SK-N-SH (cell line): Measurements from ENCODE around the gene NME9. TPM values are rescaled to one million over a fixed set of nuclear protein-coding genes. Genes with fewer than 3 reads are reported as not detected.

ENCODE experiments used
- CTCF ChIA-PET: fragments of 300-600, 350-600 bp; formaldehyde crosslinking; extraction: SDS; loops from one replicate; lab custom pipeline; 2021; lab: Yijun Ruan, JAX
- POLR2A ChIA-PET: fragments of 350-600 bp; sonication (Branson Sonifier 250); formaldehyde crosslinking; extraction: SDS; loops from one replicate; lab custom pipeline; 2020; ENCODE audit warnings: antibody characterized with exemption, inconsistent platforms; lab: Yijun Ruan, JAX
- DNase-seq: peaks from one replicate; pipeline ENCODE4 v3.0.0; 2012
- H2AFZ ChIP-seq: fragments of 200-600 bp; sonication (generic); 2 replicates; pipeline ENCODE4 v1.8.1; 2016; ENCODE audit warnings: antibody characterized with exemption, mild to moderate bottlenecking, low read depth
- H3F3A ChIP-seq: fragments of 200-600 bp; sonication (generic); replicated peaks from 2 replicates; pipeline ENCODE3; 2016; ENCODE audit warnings: antibody characterized with exemption, mild to moderate bottlenecking; ENCODE audit not compliant: insufficient read depth
- H3K27ac ChIP-seq, 2 experiments: fragments of 200-500 bp in 1 of 2; fragments of 200-600 bp in 1 of 2; sonication (Bioruptor generic) in 1 of 2; sonication (generic), shearing (Covaris generic) in 1 of 2; 2 replicates each; pipeline versions ENCODE4 v1.5.1 to v1.6.1; 2014 to 2016; ENCODE audit warnings: low read depth in 2 of 2, inconsistent platforms in 1 of 2, low read length in 1 of 2, mild to moderate bottlenecking in 1 of 2, mixed read lengths in 1 of 2
- H3K27me3 ChIP-seq: fragments of 200-600 bp; sonication (generic), shearing (Covaris generic); 2 replicates; pipeline ENCODE4 v1.6.1; 2016; ENCODE audit warnings: mixed run types; ENCODE audit not compliant: insufficient read depth
- H3K36me3 ChIP-seq, 2 experiments: fragments of 200-500 bp in 1 of 2; fragments of 200-600 bp in 1 of 2; sonication (Bioruptor generic) in 1 of 2; sonication (generic) in 1 of 2; replicated peaks in 1 of 2; 2 replicates each; pipeline versions ENCODE3 to v1.5.1; 2014 to 2016; ENCODE audit warnings: low read length in 1 of 2, mild to moderate bottlenecking in 1 of 2; ENCODE audit not compliant: insufficient read depth in 2 of 2, control insufficient read depth in 1 of 2
- H3K4me1 ChIP-seq, 2 experiments: fragments of 200-500 bp in 1 of 2; fragments of 200-600 bp in 1 of 2; sonication (Bioruptor generic) in 1 of 2; sonication (generic), shearing (Covaris generic) in 1 of 2; 2 replicates each; pipeline versions ENCODE4 v1.5.1 to v1.6.1; 2014 to 2016; ENCODE audit warnings: low read depth in 1 of 2, low read length in 1 of 2, mixed run types in 1 of 2; ENCODE audit not compliant: insufficient read depth in 2 of 2, control insufficient read depth in 1 of 2
- H3K4me2 ChIP-seq: fragments of 200-600 bp; sonication (generic), shearing (Covaris generic); 2 replicates; pipeline ENCODE4 v1.6.1; 2017; ENCODE audit warnings: mixed run types
- H3K4me3 ChIP-seq, 2 experiments: fragments of 200-500 bp in 1 of 2; fragments of 200-600 bp in 1 of 2; sonication (Bioruptor generic) in 1 of 2; sonication (generic), shearing (Covaris generic) in 1 of 2; 2 replicates each; pipeline versions ENCODE4 v1.5.1 to v1.8.1; 2014 to 2016; ENCODE audit warnings: low read depth in 2 of 2, inconsistent platforms in 1 of 2, low read length in 1 of 2, mild to moderate bottlenecking in 1 of 2, mixed read lengths in 1 of 2, moderate library complexity in 1 of 2
- H3K79me2 ChIP-seq: fragments of 200-600 bp; sonication (generic); 2 replicates; pipeline ENCODE4 v1.8.1; 2017; ENCODE audit warnings: mild to moderate bottlenecking; ENCODE audit not compliant: insufficient read depth
- H3K9ac ChIP-seq: fragments of 200-600 bp; sonication (generic); 2 replicates; pipeline ENCODE4 v1.6.1; 2017; ENCODE audit warnings: mixed run types
- H3K9me2 ChIP-seq: fragments of 200-600 bp; sonication (generic); 2 replicates; pipeline ENCODE4 v1.6.1; 2017; ENCODE audit warnings: mixed run types
- H3K9me3 ChIP-seq: fragments of 200-600 bp; sonication (generic); 2 replicates; pipeline ENCODE4 v1.6.1; 2017; ENCODE audit warnings: mixed run types, mild to moderate bottlenecking, moderate library complexity
- H4K20me1 ChIP-seq: fragments of 200-600 bp; sonication (generic); 2 replicates; pipeline ENCODE4 v1.6.1; 2017; ENCODE audit warnings: mild to moderate bottlenecking, mixed run types; ENCODE audit not compliant: insufficient read depth
- ELF1 ChIP-seq: IDR thresholded peaks from 2 replicates; pipeline ENCODE4 v1.4.0; 2012
- EP300 ChIP-seq, 2 experiments: IDR thresholded peaks; 2 replicates each; pipeline versions ENCODE4 v1.4.0 to v1.6.1; 2012; ENCODE audit warnings: borderline replicate concordance in 1 of 2, low read depth in 1 of 2, low read length in 1 of 2
- FOSL2 ChIP-seq: IDR thresholded peaks from 2 replicates; pipeline ENCODE4 v1.4.0; 2012; ENCODE audit warnings: low read depth, mild to moderate bottlenecking, moderate library complexity, borderline replicate concordance
- FOXJ3 ChIP-seq: sonication (generic); formaldehyde crosslinking; IDR thresholded peaks from 2 replicates; pipeline ENCODE4 v1.5.1; 2020; ENCODE audit warnings: mild to moderate bottlenecking, missing genetic modification reagents
- FOXM1 ChIP-seq: IDR thresholded peaks from 2 replicates; pipeline ENCODE4 v1.4.0; 2012; ENCODE audit warnings: low read depth, mild to moderate bottlenecking
- JUND ChIP-seq: IDR thresholded peaks from 2 replicates; pipeline ENCODE4 v1.4.0; 2012
- MAX ChIP-seq: IDR thresholded peaks from 2 replicates; pipeline ENCODE4 v1.4.0; 2012; ENCODE audit warnings: low read depth
- MEF2A ChIP-seq: IDR thresholded peaks from 2 replicates; pipeline ENCODE4 v1.4.0; 2012; ENCODE audit warnings: low read depth, borderline replicate concordance
- MXI1 ChIP-seq: IDR thresholded peaks from 2 replicates; pipeline ENCODE4 v1.6.1; 2012; ENCODE audit warnings: mild to moderate bottlenecking, low read depth, low read length, improper control_type of control experiment
- NFIC ChIP-seq: IDR thresholded peaks from 2 replicates; pipeline ENCODE4 v1.4.0; 2012; ENCODE audit warnings: borderline replicate concordance
- POLR2AphosphoS5 ChIP-seq: IDR thresholded peaks from 2 replicates; pipeline ENCODE4 v1.6.1; 2012; ENCODE audit warnings: low read depth, low read length
- RAD21 ChIP-seq: IDR thresholded peaks from 2 replicates; pipeline ENCODE4 v1.6.1; 2012; ENCODE audit warnings: mild to moderate bottlenecking, low read length
- RCOR1 ChIP-seq: fragments of 150-350 bp; IDR thresholded peaks from 2 replicates; pipeline ENCODE4 v1.6.1; 2017; ENCODE audit warnings: antibody characterized with exemption, low read length
- RFX5 ChIP-seq: IDR thresholded peaks from 2 replicates; pipeline ENCODE4 v1.6.1; 2012; ENCODE audit warnings: mild to moderate bottlenecking, improper control_type of control experiment, low read length
- SIN3A ChIP-seq: IDR thresholded peaks from 2 replicates; pipeline ENCODE4 v1.6.1; 2012; ENCODE audit warnings: low read depth, mild to moderate bottlenecking, low read length, moderate library complexity, borderline replicate concordance
- SMC3 ChIP-seq: IDR thresholded peaks from 2 replicates; pipeline ENCODE4 v1.6.1; 2012; ENCODE audit warnings: low read depth, low read length, improper control_type of control experiment
- TAF1 ChIP-seq: IDR thresholded peaks from 2 replicates; pipeline ENCODE4 v1.6.1; 2012; ENCODE audit warnings: low read depth, mild to moderate bottlenecking, low read length, moderate library complexity, borderline replicate concordance
- TEAD4 ChIP-seq: IDR thresholded peaks from 2 replicates; pipeline ENCODE4 v1.4.0; 2012; ENCODE audit warnings: mild to moderate bottlenecking, borderline replicate concordance; ENCODE audit not compliant: insufficient read depth
- YY1 ChIP-seq: IDR thresholded peaks from 2 replicates; pipeline ENCODE4 v1.4.0; 2012; ENCODE audit warnings: low read depth, mild to moderate bottlenecking
- WGBS: methylation state at CpG from one replicate; pipeline ENCODE4 v1.1.6; 2017; ENCODE audit warnings: low lambda C conversion rate; 5-methylcytosine and 5-hydroxymethylcytosine counted together
- polyA plus RNA-seq, 3 experiments: library from polyadenylated mRNA; depleted of rRNA; stranded (reverse); fragments of >200 nt; gene quantifications; 2 replicates each; pipeline ENCODE4 v1.2.3, GENCODE V29; 2012
- TF ChIP-seq, protein P1 (sequence below): fragments of 150-350 bp; IDR thresholded peaks from 2 replicates; pipeline ENCODE4 v1.6.1; 2016; ENCODE audit warnings: mild to moderate bottlenecking, low read depth, low read length
- TF ChIP-seq, protein P2 (sequence below): IDR thresholded peaks from 2 replicates; pipeline ENCODE4 v1.6.1; 2012; ENCODE audit warnings: mild to moderate bottlenecking, low read depth, low read length, moderate library complexity
- TF ChIP-seq, protein P3 (sequence below): IDR thresholded peaks from 2 replicates; pipeline ENCODE4 v1.4.0; 2012; ENCODE audit warnings: low read depth, borderline replicate concordance

The NME9 gene
- polyA plus RNA-seq, 1 of the 3 experiments (the other 2 are of a cell fraction), result 0.43 TPM

DNA sequence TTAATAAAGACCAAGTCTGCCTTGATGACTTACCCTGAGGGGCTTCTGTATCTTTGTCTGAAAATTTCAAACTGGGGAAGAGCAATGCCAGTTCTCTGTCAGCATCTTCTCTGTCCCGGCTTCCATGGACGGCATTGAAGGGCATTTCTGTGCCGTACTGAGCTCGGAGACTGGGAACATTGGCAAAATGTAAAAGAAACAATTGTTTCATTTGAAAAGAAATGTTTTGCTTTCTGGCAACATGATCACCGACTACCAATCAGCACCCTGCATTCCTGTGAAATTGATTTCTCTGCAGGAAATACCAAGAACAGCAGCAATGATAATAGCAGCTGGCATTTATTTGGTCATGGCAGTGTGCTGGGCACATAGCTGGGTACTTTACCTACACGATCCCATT, 26.2 kb downstream of the NME9 start:
- Histone ChIP-seq H3K79me2 (no peaks in the 10 kb centered on the region), H3K4me3 (no peak overlapping the region), H3K9ac (no peak overlapping the region), H2AFZ (no peak overlapping the region), H3K4me2 (no peak overlapping the region), H3K36me3 (peaks cover 0 to 6% of the 10 kb centered on the region in 2 experiments), H3F3A (no peaks in the 10 kb centered on the region), H3K9me2 (no peaks in the 10 kb centered on the region), H3K4me1 (no peaks in the 10 kb centered on the region; a peak in 1 of 4 replicates), H3K27ac (no peak overlapping the region), H4K20me1 (no peaks in the 10 kb centered on the region), H3K9me3 (no peaks in the 10 kb centered on the region), H3K27me3 (no peaks in the 10 kb centered on the region)
- no peak for DNase-seq
- ChIA-PET POLR2A (no interaction called here), CTCF (interaction anchor here (1.5 kb wide), 1 partner anchor 13 kb away, joined by 4 read pairs; no protein-coding TSS in a partner anchor)
- 91% methylated on average over 6 of the region's 6 CpGs for WGBS
- TF ChIP-seq, protein P1, sequence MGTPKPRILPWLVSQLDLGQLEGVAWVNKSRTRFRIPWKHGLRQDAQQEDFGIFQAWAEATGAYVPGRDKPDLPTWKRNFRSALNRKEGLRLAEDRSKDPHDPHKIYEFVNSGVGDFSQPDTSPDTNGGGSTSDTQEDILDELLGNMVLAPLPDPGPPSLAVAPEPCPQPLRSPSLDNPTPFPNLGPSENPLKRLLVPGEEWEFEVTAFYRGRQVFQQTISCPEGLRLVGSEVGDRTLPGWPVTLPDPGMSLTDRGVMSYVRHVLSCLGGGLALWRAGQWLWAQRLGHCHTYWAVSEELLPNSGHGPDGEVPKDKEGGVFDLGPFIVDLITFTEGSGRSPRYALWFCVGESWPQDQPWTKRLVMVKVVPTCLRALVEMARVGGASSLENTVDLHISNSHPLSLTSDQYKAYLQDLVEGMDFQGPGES, result no peak
- TF ChIP-seq FOXM1 (no peak), RFX5 (no peak), NFIC (no peak), MEF2A (no peak), FOXJ3 (CRISPR knock-in tag) (no peak), TAF1 (no peak), POLR2AphosphoS5 (no peak), SMC3 (no peak), ELF1 (no peak), RAD21 (no peak), YY1 (no peak)
- TF ChIP-seq, protein P2, sequence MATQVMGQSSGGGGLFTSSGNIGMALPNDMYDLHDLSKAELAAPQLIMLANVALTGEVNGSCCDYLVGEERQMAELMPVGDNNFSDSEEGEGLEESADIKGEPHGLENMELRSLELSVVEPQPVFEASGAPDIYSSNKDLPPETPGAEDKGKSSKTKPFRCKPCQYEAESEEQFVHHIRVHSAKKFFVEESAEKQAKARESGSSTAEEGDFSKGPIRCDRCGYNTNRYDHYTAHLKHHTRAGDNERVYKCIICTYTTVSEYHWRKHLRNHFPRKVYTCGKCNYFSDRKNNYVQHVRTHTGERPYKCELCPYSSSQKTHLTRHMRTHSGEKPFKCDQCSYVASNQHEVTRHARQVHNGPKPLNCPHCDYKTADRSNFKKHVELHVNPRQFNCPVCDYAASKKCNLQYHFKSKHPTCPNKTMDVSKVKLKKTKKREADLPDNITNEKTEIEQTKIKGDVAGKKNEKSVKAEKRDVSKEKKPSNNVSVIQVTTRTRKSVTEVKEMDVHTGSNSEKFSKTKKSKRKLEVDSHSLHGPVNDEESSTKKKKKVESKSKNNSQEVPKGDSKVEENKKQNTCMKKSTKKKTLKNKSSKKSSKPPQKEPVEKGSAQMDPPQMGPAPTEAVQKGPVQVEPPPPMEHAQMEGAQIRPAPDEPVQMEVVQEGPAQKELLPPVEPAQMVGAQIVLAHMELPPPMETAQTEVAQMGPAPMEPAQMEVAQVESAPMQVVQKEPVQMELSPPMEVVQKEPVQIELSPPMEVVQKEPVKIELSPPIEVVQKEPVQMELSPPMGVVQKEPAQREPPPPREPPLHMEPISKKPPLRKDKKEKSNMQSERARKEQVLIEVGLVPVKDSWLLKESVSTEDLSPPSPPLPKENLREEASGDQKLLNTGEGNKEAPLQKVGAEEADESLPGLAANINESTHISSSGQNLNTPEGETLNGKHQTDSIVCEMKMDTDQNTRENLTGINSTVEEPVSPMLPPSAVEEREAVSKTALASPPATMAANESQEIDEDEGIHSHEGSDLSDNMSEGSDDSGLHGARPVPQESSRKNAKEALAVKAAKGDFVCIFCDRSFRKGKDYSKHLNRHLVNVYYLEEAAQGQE, result no peak

- Histone ChIP-seq H3K27ac (no peak overlapping the region), H3K4me1 (no peaks in the 10 kb centered on the region; a peak in 1 of 4 replicates), H4K20me1 (no peaks in the 10 kb centered on the region), H3F3A (no peaks in the 10 kb centered on the region), H3K9me3 (no peaks in the 10 kb centered on the region), H3K4me2 (no peak overlapping the region), H2AFZ (no peak overlapping the region), H3K79me2 (no peaks in the 10 kb centered on the region), H3K9me2 (no peaks in the 10 kb centered on the region), H3K27me3 (no peaks in the 10 kb centered on the region), H3K36me3 (peaks cover 8 to 25% of the 10 kb centered on the region in 2 experiments), H3K9ac (no peak overlapping the region), H3K4me3 (no peak overlapping the region)
- ChIA-PET CTCF (no interaction called here), POLR2A (interaction anchor here (0.6 kb wide), 1 partner anchor 11 kb away, joined by 3 read pairs; no protein-coding TSS in a partner anchor)
- peak; percentile 13 for DNase-seq
- 72% methylated on average over 2 of the region's 2 CpGs for WGBS
- TF ChIP-seq MXI1 (no peak), FOSL2 (no peak), RCOR1 (no peak), SMC3 (no peak), MAX (no peak), YY1 (no peak), ELF1 (no peak), JUND (no peak), TEAD4 (no peak), EP300 (IDR thresholded peaks at IDR 0.05; ENCODE audit: borderline replicate concordance in 1 of 2, low read depth in 1 of 2, low read length in 1 of 2) (no peak), SIN3A (no peak), NFIC (no peak), FOXJ3 (CRISPR knock-in tag) (no peak)
- TF ChIP-seq, protein P3, sequence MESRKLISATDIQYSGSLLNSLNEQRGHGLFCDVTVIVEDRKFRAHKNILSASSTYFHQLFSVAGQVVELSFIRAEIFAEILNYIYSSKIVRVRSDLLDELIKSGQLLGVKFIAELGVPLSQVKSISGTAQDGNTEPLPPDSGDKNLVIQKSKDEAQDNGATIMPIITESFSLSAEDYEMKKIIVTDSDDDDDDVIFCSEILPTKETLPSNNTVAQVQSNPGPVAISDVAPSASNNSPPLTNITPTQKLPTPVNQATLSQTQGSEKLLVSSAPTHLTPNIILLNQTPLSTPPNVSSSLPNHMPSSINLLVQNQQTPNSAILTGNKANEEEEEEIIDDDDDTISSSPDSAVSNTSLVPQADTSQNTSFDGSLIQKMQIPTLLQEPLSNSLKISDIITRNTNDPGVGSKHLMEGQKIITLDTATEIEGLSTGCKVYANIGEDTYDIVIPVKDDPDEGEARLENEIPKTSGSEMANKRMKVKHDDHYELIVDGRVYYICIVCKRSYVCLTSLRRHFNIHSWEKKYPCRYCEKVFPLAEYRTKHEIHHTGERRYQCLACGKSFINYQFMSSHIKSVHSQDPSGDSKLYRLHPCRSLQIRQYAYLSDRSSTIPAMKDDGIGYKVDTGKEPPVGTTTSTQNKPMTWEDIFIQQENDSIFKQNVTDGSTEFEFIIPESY, result no peak
Observed at GRCh38 chr3:138300647-138301046, 29.0 kb downstream of the NME9 start.
